Naive B cell (primary cell): ENCODE results near the gene ADAMTS19. TPM values are rescaled to one million over a fixed set of nuclear protein-coding genes. Genes with fewer than 3 reads are reported as not detected.

Experiments
- ATAC-seq, 2 donors: fragments of 150-1000 bp; cut with Tn5 transposase; 2 replicates each; pipeline ENCODE4 v1.10.0; 2021; ENCODE audit warnings: low read depth in 2 of 2, mild to moderate bottlenecking in 2 of 2, moderate library complexity in 2 of 2
- DNase-seq: peaks from one replicate; pipeline ENCODE4 v3.0.0; 2022
- H3K27ac Mint-ChIP-seq, 6 donors: one replicate each; pipeline ENCODE4 v1.8.0; 2020 to 2022; ENCODE audit warnings: mild to moderate bottlenecking in 6 of 6, mixed read lengths in 6 of 6, moderate library complexity in 5 of 6, inconsistent platforms in 2 of 6
- H3K27me3 Mint-ChIP-seq, 3 donors: one replicate each; pipeline ENCODE4 v1.8.0; 2021 to 2022; ENCODE audit warnings: mixed read lengths in 3 of 3, mild to moderate bottlenecking in 1 of 3
- H3K36me3 Mint-ChIP-seq, 2 donors: one replicate each; pipeline ENCODE4 v1.8.0; 2020 to 2022; ENCODE audit warnings: mixed read lengths in 2 of 2, inconsistent platforms in 1 of 2, mild to moderate bottlenecking in 1 of 2
- H3K4me1 Mint-ChIP-seq, 3 donors: one replicate each; pipeline ENCODE4 v1.8.0; 2020 to 2022; ENCODE audit warnings: mixed read lengths in 3 of 3, inconsistent platforms in 1 of 3, mild to moderate bottlenecking in 1 of 3, moderate library complexity in 1 of 3
- H3K4me3 Mint-ChIP-seq, 8 donors: one replicate each; pipeline ENCODE4 v1.8.0; 2020 to 2022; ENCODE audit warnings: mild to moderate bottlenecking in 8 of 8, mixed read lengths in 8 of 8, moderate library complexity in 8 of 8, inconsistent platforms in 2 of 8
- H3K9me3 Mint-ChIP-seq, 7 donors: one replicate each; pipeline ENCODE4 v1.8.0; 2020 to 2022; ENCODE audit warnings: mixed read lengths in 7 of 7, mild to moderate bottlenecking in 5 of 7, inconsistent platforms in 2 of 7, moderate library complexity in 1 of 7
- polyA plus RNA-seq, 6 donors: library from polyadenylated mRNA; unstranded; fragments of 300-500 nt; fragmentation: Illumina TruSeq; gene quantifications; one replicate each; pipeline ENCODE4 v1.2.3, GENCODE V29; 2021; ENCODE audit warnings: low read depth in 6 of 6

Gene ADAMTS19
- polyA plus RNA-seq, 6 donors from 2014 or later = not detected

DNA sequence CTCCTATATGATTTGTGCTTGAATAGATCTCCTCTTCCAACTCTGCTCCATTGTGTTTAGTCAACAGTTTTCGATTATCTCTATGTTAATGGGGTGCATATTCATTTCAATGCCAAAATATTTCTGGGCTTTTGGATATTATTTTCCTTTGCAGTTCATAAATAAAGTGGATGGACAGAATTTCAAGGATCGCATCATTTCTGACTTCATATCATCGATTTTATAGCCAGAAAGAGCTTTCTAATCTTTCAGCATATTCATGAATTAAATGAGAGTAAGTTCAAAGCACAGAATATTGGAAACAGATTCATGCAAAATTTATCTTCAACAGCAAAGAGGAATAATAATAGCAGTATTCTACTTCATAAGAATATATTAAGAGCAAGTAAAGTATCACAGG lies 227.8 kb downstream of the ADAMTS19 start:
- Mint-ChIP-seq H3K9me3 (no peaks in the 10 kb centered on the region), H3K36me3 (no peaks in the 10 kb centered on the region), H3K4me1 (no peaks in the 10 kb centered on the region), H3K27me3 (no peaks in the 10 kb centered on the region), H3K27ac (no peak overlapping the region), H3K4me3 (no peak overlapping the region)
- DNase-seq (no peak), ATAC-seq (no peak)

DNA sequence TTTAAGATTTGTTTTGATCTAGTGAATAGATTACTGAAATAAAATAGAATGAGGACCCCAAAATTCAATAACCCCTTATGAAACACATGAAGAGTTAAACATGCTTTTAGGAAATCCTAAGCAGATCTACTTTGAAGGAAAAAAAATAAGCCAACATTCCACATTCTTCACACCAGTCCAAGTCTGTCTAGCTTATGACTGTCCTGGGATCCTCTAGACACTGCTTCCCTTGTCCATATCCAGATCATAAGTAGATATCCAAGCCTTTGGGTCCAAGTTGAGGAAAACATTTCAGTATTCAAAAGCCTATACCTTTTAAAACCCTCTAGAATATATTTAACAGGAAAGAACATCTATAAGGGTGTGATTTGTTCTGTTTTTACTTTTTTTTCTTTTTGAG lies 228.9 kb downstream of the ADAMTS19 start:
- Mint-ChIP-seq H3K36me3 (no peaks in the 10 kb centered on the region), H3K4me3 (no peak overlapping the region), H3K9me3 (no peaks in the 10 kb centered on the region), H3K27me3 (no peaks in the 10 kb centered on the region), H3K27ac (no peak overlapping the region), H3K4me1 (no peaks in the 10 kb centered on the region)
- ATAC-seq (no peak), DNase-seq (no peak)

DNA sequence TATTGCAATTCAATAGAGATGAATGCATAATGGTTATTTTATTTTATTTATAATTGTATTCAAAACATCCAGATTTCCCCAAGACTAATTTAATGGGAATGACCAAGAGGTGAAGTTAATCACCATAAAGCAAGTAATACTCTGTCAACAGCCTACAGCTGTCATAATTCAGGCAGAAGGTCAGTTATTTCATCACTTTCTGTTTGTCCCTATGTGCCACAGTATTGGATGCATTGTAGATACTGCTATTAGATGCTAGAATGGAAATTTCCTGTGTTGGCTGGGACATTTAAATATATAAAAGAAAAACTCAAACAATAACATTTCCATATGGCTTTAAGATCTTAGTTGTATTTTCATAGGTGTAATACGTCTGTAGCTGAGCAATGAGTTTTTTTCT lies 231.1 kb downstream of the ADAMTS19 start:
- no peak for DNase-seq
- Mint-ChIP-seq H3K4me3 (no peak overlapping the region), H3K4me1 (no peaks in the 10 kb centered on the region), H3K36me3 (no peaks in the 10 kb centered on the region), H3K9me3 (no peaks in the 10 kb centered on the region), H3K27me3 (no peaks in the 10 kb centered on the region), H3K27ac (no peak overlapping the region)
- no peak for ATAC-seq

DNA sequence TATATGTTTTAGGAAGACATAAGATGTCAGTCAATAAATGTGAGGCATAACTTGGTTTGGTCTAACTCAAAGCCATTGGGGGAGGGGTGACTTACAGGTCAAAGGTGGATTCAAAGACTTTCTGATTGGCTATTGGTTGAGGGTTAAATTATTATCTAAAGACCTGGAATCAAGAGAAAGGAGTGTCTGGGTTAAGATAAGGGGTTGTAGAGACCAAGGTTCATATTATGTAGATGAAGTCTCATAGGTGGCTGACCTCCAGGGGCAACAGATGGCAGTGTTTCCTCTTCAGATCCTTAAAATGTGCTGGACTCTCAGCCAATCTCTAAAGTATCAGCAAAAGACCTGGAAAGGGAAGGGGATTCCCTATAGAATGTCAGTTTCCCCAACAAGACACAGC lies 236.5 kb downstream of the ADAMTS19 start:
- Mint-ChIP-seq H3K27me3 (no peaks in the 10 kb centered on the region), H3K4me3 (no peak overlapping the region), H3K9me3 (peaks cover 0 to 2% (median 0%) of the 10 kb centered on the region in 7 donors), H3K4me1 (no peaks in the 10 kb centered on the region), H3K27ac (no peak overlapping the region), H3K36me3 (no peaks in the 10 kb centered on the region)
- DNase-seq = no peak
- ATAC-seq = no peak

DNA sequence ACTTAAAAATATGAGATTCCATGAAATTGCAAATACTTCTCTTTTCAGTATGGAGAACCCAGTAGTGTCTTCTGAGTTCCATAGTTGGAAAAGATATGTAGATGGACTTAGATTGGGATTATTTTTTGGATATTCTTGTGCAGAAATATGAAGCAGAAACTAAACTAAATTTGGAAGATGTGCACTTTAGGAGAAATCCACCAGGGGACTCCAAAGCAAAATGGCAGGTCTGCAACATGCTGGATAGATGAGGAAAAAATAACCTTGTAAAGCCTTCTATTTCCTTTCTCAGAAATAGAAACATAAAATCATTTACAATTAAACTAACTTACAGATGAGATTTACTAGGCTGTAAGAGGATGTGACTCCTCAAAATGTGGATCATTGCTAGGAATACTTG lies 238.6 kb downstream of the ADAMTS19 start:
- ATAC-seq = no peak
- Mint-ChIP-seq H3K27ac (no peak overlapping the region), H3K4me1 (no peaks in the 10 kb centered on the region), H3K4me3 (no peak overlapping the region), H3K27me3 (no peaks in the 10 kb centered on the region), H3K36me3 (no peaks in the 10 kb centered on the region), H3K9me3 (peaks cover 0 to 2% (median 0%) of the 10 kb centered on the region in 7 donors)
- DNase-seq = no peak

DNA sequence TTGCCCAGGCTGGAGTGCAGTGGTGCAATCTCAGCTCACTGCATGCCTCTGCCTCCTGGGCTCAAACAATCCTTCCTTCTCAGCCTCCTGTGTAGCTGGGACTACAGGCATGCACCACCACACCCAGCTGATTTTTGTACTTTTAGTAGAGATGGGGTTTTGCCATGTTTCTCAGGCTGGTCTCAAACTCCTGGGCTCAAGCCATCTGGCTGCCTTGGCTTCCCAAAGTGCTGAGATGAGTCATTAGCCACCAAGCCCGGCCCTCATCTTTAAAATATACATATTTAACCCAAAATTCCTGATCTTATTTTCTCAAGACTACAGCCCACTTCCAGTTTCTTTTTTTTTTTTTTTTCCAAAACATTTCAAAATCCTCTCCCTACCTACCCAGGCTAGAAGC lies 256.1 kb downstream of the ADAMTS19 start:
- ATAC-seq = no peak
- Mint-ChIP-seq H3K9me3 (peaks cover 0 to 3% (median 0%) of the 10 kb centered on the region in 7 donors), H3K4me1 (no peaks in the 10 kb centered on the region), H3K27me3 (no peaks in the 10 kb centered on the region), H3K27ac (no peak overlapping the region), H3K36me3 (no peaks in the 10 kb centered on the region), H3K4me3 (no peak overlapping the region)
- no peak for DNase-seq

DNA sequence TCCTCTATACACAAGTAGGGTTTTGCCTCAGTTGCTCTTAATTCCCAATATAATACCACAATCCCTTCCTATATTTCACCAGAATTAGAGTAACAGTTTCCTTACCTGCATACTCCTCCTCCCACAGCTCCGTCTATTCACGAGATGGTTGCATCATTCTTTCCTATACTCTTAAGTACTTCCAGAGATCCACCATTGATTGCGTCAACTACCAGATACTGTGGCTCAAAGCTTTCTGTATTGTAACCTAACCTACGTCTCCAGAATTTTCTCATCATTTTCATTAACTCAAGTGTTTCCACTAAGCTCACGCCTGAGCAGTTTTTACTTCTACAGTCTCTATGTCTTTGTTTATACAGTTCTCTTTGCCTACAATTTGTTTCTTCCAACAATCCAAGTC lies 256.6 kb downstream of the ADAMTS19 start:
- no peak overlapping the region for H3K27ac Mint-ChIP-seq
- H3K4me3 Mint-ChIP-seq = no peak overlapping the region
- H3K4me1 Mint-ChIP-seq = no peaks in the 10 kb centered on the region
- H3K27me3 Mint-ChIP-seq = no peaks in the 10 kb centered on the region
- H3K9me3 Mint-ChIP-seq = peaks cover 0 to 3% (median 0%) of the 10 kb centered on the region in 7 donors
- DNase-seq (no peak), ATAC-seq (no peak)
- no peaks in the 10 kb centered on the region for H3K36me3 Mint-ChIP-seq

DNA sequence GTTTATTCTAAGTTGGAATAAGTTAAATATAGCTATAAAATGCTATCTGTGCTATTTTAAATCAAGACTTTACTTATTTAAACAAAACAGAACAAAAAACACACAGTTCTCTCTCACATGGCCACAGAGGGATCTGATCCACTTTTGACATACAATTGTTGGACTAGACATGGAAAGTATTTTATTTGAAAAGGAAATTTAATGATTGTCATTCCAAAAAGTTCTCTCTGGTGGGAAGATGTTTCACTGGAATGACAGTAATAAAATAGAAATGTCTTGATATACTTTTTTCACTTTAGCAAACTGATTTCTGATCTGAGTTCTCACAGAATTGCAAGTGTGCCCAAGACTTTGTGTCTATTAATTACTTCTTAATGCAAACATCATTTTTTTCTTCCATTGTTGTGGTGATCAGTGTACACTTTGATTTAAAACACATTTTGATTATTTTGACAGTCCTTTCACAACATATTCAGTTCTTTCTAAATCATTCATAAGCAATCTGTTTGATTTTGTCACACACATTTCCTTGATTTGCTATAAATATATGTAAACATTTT lies 257.7 kb downstream of the ADAMTS19 start:
- Mint-ChIP-seq H3K27ac (no peak overlapping the region), H3K4me1 (no peaks in the 10 kb centered on the region), H3K27me3 (no peaks in the 10 kb centered on the region), H3K36me3 (no peaks in the 10 kb centered on the region), H3K9me3 (peaks cover 0 to 8% (median 0%) of the 10 kb centered on the region in 7 donors), H3K4me3 (no peak overlapping the region)
- ATAC-seq = no peak
- no peak for DNase-seq

DNA sequence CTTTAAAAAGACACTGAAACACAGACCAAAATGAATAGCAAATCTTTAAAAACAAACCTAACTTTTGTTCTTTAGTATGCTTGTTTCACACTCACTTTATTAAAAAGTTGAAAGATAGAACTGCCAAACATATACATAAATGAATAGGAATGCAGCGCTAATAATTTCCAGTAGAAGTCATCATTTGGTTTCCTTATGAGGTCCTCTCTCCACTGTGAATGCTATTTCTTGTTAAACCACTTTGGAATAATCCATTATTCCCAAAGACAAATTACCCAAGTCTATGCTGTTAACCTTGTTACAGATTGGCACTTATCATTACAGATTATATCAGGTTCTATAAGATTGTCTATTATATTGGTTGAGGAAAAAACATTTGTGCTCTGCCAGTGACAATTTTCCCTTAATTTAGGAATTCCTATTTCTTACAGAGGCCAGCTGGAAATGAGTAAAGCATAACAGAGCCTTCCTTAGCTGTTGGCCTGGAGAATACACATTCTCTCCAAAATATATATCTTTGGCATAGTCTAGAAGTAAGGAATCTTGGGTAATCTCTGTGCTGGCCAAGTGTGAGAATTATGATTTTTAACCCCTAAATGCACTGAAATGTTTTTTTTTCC lies 258.5 kb downstream of the ADAMTS19 start:
- H3K4me1 Mint-ChIP-seq = no peaks in the 10 kb centered on the region
- no peak overlapping the region for H3K27ac Mint-ChIP-seq
- H3K4me3 Mint-ChIP-seq = no peak overlapping the region
- no peak for ATAC-seq
- no peaks in the 10 kb centered on the region for H3K27me3 Mint-ChIP-seq
- DNase-seq = no peak
- H3K36me3 Mint-ChIP-seq = no peaks in the 10 kb centered on the region
- H3K9me3 Mint-ChIP-seq = peaks cover 0 to 5% (median 0%) of the 10 kb centered on the region in 7 donors

DNA sequence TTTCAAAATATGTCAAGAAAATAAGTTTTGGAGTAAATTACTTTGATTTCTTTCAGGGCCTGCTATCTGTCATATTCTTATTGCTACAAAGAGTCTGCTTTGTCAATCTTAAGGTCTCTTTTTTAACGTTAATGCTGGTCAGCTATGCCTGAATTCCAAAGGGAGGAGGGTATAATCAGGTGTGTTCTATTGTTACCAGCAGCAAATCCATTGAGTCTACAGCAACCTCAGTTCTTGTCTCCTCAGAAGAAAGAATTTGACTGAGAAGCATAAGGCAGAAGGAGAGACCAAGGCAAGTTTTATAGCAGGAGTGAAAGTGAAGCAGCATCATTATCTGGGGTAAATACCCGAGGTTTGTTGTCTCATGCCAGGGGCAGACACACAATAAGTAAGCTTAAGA lies 264.1 kb downstream of the ADAMTS19 start:
- no peaks in the 10 kb centered on the region for H3K36me3 Mint-ChIP-seq
- peak overlapping the region in 1 of 6 donors; percentile 85 for H3K27ac Mint-ChIP-seq
- peaks cover 0 to 6% (median 0%) of the 10 kb centered on the region in 3 donors for H3K27me3 Mint-ChIP-seq
- H3K9me3 Mint-ChIP-seq = peaks cover 0 to 5% (median 1%) of the 10 kb centered on the region in 7 donors
- DNase-seq (no peak), ATAC-seq (no peak)
- no peak overlapping the region for H3K4me3 Mint-ChIP-seq
- H3K4me1 Mint-ChIP-seq = no peaks in the 10 kb centered on the region

DNA sequence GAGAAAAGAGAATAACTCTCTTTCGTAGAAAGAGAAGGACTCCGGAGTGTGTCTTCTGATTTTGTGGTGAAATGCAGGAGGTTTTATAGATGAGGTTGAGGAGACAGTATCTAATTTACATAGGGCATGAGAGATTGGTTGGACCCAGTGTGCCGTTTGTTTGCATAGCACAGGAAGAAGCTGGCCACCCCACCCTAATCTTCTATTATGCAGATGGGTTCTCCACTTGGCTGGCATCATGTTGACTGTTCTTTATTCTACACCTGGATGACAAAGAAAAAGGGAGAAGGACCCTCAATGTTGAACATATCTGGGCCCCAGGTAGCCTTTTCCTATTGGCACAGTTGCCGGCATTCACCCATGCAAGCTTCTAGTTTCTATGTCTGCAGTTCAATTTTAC lies 264.5 kb downstream of the ADAMTS19 start:
- Mint-ChIP-seq H3K4me1 (no peaks in the 10 kb centered on the region), H3K27ac (no peak overlapping the region), H3K4me3 (no peak overlapping the region), H3K9me3 (peaks cover 0 to 5% (median 1%) of the 10 kb centered on the region in 7 donors), H3K27me3 (peaks cover 0 to 6% (median 0%) of the 10 kb centered on the region in 3 donors), H3K36me3 (no peaks in the 10 kb centered on the region)
- no peak for ATAC-seq
- no peak for DNase-seq

DNA sequence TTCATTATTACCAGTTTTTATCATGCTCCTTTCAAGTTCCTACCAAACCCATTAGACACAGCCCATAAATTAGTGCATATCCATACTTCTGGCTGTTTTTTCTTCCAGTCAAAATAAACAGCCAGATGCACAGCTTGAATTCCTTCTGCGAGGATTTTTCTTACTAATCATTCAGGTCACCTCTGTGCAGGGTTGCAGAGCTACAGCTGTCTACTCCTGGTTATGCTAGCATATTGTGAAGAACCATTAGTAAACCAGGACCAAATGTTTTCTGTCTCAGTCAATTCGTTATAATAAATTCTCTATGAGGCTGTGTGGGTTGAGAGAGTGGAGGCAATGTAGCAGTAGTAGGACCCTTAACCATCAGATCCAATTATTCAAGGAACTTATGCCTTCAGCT lies 279.7 kb downstream of the ADAMTS19 start:
- Mint-ChIP-seq H3K9me3 (peaks cover 0 to 3% (median 0%) of the 10 kb centered on the region in 7 donors), H3K4me3 (no peak overlapping the region), H3K4me1 (no peaks in the 10 kb centered on the region), H3K27me3 (no peaks in the 10 kb centered on the region), H3K36me3 (no peaks in the 10 kb centered on the region), H3K27ac (no peak overlapping the region)
- ATAC-seq = no peak
- DNase-seq = no peak

DNA sequence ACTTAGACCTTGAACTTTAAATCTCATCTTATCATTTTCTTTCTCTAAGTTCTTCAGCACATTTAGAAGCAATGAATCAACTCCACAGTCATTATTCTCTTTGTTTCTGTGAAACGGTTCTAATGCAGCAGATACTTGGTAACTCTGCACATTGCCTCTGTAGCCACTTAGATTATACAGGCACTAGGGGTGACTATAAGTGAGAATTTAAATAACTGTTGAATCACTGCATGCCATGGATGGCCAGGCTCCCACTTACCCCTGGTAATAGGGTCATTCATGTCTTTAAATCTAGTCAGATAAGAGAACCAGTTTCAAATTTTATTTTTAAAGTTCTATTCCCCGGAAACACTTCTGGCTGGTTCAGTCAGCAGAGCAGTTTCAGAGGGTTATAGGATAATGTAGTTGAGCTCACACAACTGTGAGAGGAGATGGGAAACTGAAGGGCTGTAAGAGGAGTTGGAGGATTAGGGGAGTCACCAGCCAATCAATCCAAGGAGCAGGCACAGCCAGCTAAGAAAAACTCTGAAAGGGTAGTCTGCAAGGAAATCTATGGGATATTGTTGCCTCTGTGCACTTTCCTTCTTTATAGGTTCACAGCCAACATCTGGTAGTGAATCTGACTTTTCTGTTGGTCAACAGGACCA lies 283.6 kb downstream of the ADAMTS19 start:
- Mint-ChIP-seq H3K9me3 (peaks cover 0 to 3% (median 0%) of the 10 kb centered on the region in 7 donors), H3K27me3 (no peaks in the 10 kb centered on the region), H3K4me3 (no peak overlapping the region), H3K4me1 (no peaks in the 10 kb centered on the region), H3K36me3 (no peaks in the 10 kb centered on the region), H3K27ac (no peak overlapping the region)
- DNase-seq (no peak), ATAC-seq (no peak)

DNA sequence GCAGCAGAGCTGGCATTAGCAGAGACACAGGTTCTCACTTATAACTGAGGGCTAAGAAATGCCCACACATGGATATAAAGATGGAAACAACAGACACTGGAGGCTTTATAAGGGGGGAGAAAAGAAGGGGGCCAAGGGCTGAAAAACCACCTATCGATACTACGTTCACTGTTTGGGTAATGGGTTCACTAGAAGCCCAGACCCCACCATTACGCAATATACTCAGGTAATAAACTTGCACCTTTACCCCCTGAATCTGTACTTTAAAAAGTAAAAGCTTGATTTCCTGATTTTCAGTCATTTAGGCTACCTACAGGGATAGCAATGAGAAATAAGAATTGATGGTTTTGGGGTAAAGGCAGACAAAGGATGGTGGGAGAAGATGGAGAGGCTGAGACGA lies 285.9 kb downstream of the ADAMTS19 start:
- Mint-ChIP-seq H3K27ac (peak overlapping the region in 1 of 6 donors; percentile 39), H3K4me3 (no peak overlapping the region), H3K4me1 (no peaks in the 10 kb centered on the region), H3K9me3 (peaks cover 0 to 3% (median 0%) of the 10 kb centered on the region in 7 donors), H3K27me3 (no peaks in the 10 kb centered on the region), H3K36me3 (no peaks in the 10 kb centered on the region)
- DNase-seq (no peak), ATAC-seq (no peak)
